GM12878 (cell line): ENCODE measurements around the gene COX6B2. TPM values are rescaled to one million over a fixed set of nuclear protein-coding genes. Genes with fewer than 3 reads are reported as not detected.

Source experiments
- ATAC-seq: fragments of 200-7000 bp; cut with Tn5 transposase; 3 replicates; pipeline ENCODE4 v1.9.1; 2020; ENCODE audit warnings: mild to moderate bottlenecking, moderate library complexity
- BruUV-seq: library from RNA; stranded (reverse); fragments of 400-500 nt; replicated peaks from 2 replicates; lab custom pipeline; 2021; lab: Mats Ljungman, UMichigan
- CTCF ChIA-PET: fragments of 300-600 bp; sonication (Branson Sonifier 250); formaldehyde crosslinking; extraction: SDS; loops from one replicate; lab custom pipeline; 2021; ENCODE audit warnings: inconsistent platforms; lab: Yijun Ruan, JAX
- POLR2A ChIA-PET: fragments of 350-600 bp; formaldehyde crosslinking; extraction: SDS; loops from one replicate; lab custom pipeline; 2021; ENCODE audit warnings: inconsistent platforms; lab: Charles Lee
- RAD21 ChIA-PET: fragments of 300-600 bp; sonication (Branson Sonifier 250); formaldehyde crosslinking; loops from one replicate; lab custom pipeline; 2023; ENCODE audit warnings: antibody characterized with exemption; ENCODE audit not compliant: unreplicated experiment; lab: Charles Lee
- SMC1A ChIA-PET: fragments of 300-600 bp; sonication (Branson Sonifier 250); formaldehyde crosslinking; loops from one replicate; lab custom pipeline; 2023; ENCODE audit not compliant: unreplicated experiment, uncharacterized antibody; lab: Charles Lee
- DNase-seq: peaks from one replicate; pipeline ENCODE4 v3.0.0-alpha.2; 2011; ENCODE audit warnings: low read depth, low spot score
- FAIRE-seq: peaks from 3 replicates; lab custom pipeline; 2011; peaks lifted over from hg19 to GRCh38; lab: Jason Lieb, UNC
- H2AFZ ChIP-seq: 2 replicates; pipeline ENCODE4 v1.6.0; 2011; ENCODE audit warnings: low read depth, low read length, control low read depth; ENCODE audit not compliant: control insufficient read depth
- H3K27ac ChIP-seq: 2 replicates; pipeline ENCODE4 v1.5.1; 2011; ENCODE audit warnings: control low read depth; ENCODE audit not compliant: control insufficient read depth, insufficient read depth
- H3K27me3 ChIP-seq, 2 experiments: replicated peaks in 1 of 2; 2 replicates each; pipeline versions ENCODE4 v1.6.0 to v1.6.1; 2011; ENCODE audit warnings: low read length in 1 of 2; ENCODE audit not compliant: control insufficient read depth in 2 of 2, insufficient read depth in 2 of 2
- H3K36me3 ChIP-seq, 2 experiments: 2 replicates each; pipeline ENCODE4 v1.5.1; 2011; ENCODE audit warnings: low read length in 1 of 2; ENCODE audit not compliant: control insufficient read depth in 2 of 2, insufficient read depth in 2 of 2
- H3K4me1 ChIP-seq: 2 replicates; pipeline ENCODE4 v1.6.1; 2011; ENCODE audit warnings: mild to moderate bottlenecking, low read length, moderate library complexity, mixed read lengths; ENCODE audit not compliant: control insufficient read depth, insufficient read depth
- H3K4me2 ChIP-seq: 2 replicates; pipeline ENCODE4 v1.6.0; 2011; ENCODE audit warnings: control low read depth; ENCODE audit not compliant: control insufficient read depth, insufficient read depth
- H3K4me3 ChIP-seq: fragments of 200-600 bp; sonication (generic); 2 replicates; pipeline ENCODE4 v1.5.1; 2016
- H3K79me2 ChIP-seq: 2 replicates; pipeline ENCODE4 v1.6.0; 2011; ENCODE audit warnings: low read length; ENCODE audit not compliant: control insufficient read depth, insufficient read depth
- H3K9ac ChIP-seq: 2 replicates; pipeline ENCODE4 v1.8.0; 2011; ENCODE audit warnings: low read length, control low read depth, mixed read lengths; ENCODE audit not compliant: control insufficient read depth, insufficient read depth
- H3K9me3 ChIP-seq: replicated peaks from 3 replicates; pipeline ENCODE4 v1.5.1; 2011; ENCODE audit warnings: mild to moderate bottlenecking, low read length; ENCODE audit not compliant: control insufficient read depth, insufficient read depth
- H4K20me1 ChIP-seq: 2 replicates; pipeline ENCODE4 v1.6.0; 2011; ENCODE audit not compliant: control insufficient read depth, insufficient read depth
- BCLAF1 ChIP-seq: fragments of 450-650 bp; IDR thresholded peaks from 2 replicates; pipeline ENCODE4 v1.6.1; 2017; ENCODE audit warnings: antibody characterized with exemption, mild to moderate bottlenecking, moderate library complexity
- BHLHE40 ChIP-seq, 2 experiments: fragments of 450-650 bp in 1 of 2; IDR thresholded peaks; 2 replicates each; pipeline ENCODE4 v1.6.1; 2011 to 2017; ENCODE audit warnings: low read depth in 2 of 2, borderline replicate concordance in 1 of 2, improper control_type of control experiment in 1 of 2, low read length in 1 of 2, mild to moderate bottlenecking in 1 of 2
- CBFB ChIP-seq: IDR thresholded peaks from 2 replicates; pipeline ENCODE4 v1.6.1; 2016; ENCODE audit warnings: antibody characterized with exemption, low read depth
- CEBPB ChIP-seq, 2 experiments: fragments of 150-350 bp in 1 of 2; IDR thresholded peaks; 2 replicates each; pipeline ENCODE4 v1.6.1; 2012 to 2014; ENCODE audit warnings: low read depth in 2 of 2, low read length in 2 of 2, borderline replicate concordance in 1 of 2, inconsistent platforms in 1 of 2
- E2F4 ChIP-seq: IDR thresholded peaks from 2 replicates; pipeline ENCODE4 v1.6.1; 2012; ENCODE audit warnings: low read depth, low read length, improper control_type of control experiment
- HDAC6 ChIP-seq: fragments of 200-600 bp; sonication (generic); IDR thresholded peaks from one replicate; pipeline ENCODE4 v1.8.0; 2017; ENCODE audit warnings: antibody characterized with exemption; ENCODE audit not compliant: unreplicated experiment
- IKZF2 ChIP-seq, 2 experiments: fragments of 450-650 bp; IDR thresholded peaks; 2 replicates each; pipeline ENCODE4 v1.6.1; 2017; ENCODE audit warnings: mild to moderate bottlenecking in 2 of 2, moderate library complexity in 2 of 2
- KDM1A ChIP-seq: fragments of 200-600 bp; sonication (generic); IDR thresholded peaks from 2 replicates; pipeline ENCODE4 v1.6.1; 2016; ENCODE audit warnings: borderline replicate concordance
- NRF1 ChIP-seq: conservative IDR thresholded peaks from 2 replicates; pipeline ENCODE4 v1.6.1; 2011; ENCODE audit warnings: mild to moderate bottlenecking, low read depth, low read length, improper control_type of control experiment
- POLR2AphosphoS5 ChIP-seq: IDR thresholded peaks from 2 replicates; pipeline ENCODE4 v1.6.1; 2011; ENCODE audit warnings: mild to moderate bottlenecking, low read length, inconsistent platforms
- RELA ChIP-seq: fragments of 450-650 bp; IDR thresholded peaks from 2 replicates; pipeline ENCODE4 v1.8.0; 2014; ENCODE audit warnings: borderline replicate concordance; ENCODE audit not compliant: partially characterized antibody
- SRF ChIP-seq, 2 experiments: IDR thresholded peaks; 2 replicates each; pipeline ENCODE4 v1.6.1; 2011; ENCODE audit warnings: low read depth in 2 of 2, low read length in 2 of 2, mild to moderate bottlenecking in 1 of 2, moderate library complexity in 1 of 2
- TBL1XR1 ChIP-seq: IDR thresholded peaks from 2 replicates; pipeline ENCODE4 v1.6.1; 2012; ENCODE audit warnings: low read depth, low read length, improper control_type of control experiment
- USF2 ChIP-seq: IDR thresholded peaks from 2 replicates; pipeline ENCODE4 v1.6.1; 2011; ENCODE audit warnings: low read depth, low read length, improper control_type of control experiment, borderline replicate concordance
- WRNIP1 ChIP-seq: IDR thresholded peaks from 2 replicates; pipeline ENCODE4 v1.6.1; 2011; ENCODE audit warnings: low read depth, low read length, improper control_type of control experiment, borderline replicate concordance
- ZNF274 ChIP-seq: IDR thresholded peaks from one replicate; pipeline ENCODE4 v1.8.0; 2011; ENCODE audit not compliant: insufficient read length, insufficient read depth
- WGBS: methylation state at CpG from one replicate; pipeline ENCODE4 v1.1.6; 2016; ENCODE audit warnings: low lambda C conversion rate; ENCODE audit not compliant: insufficient replicate concordance, insufficient coverage; ENCODE audit errors: missing lambda C conversion rate; 5-methylcytosine and 5-hydroxymethylcytosine counted together
- in situ Hi-C: fragments of 300-500 bp; cut with MboI; formaldehyde crosslinking; loops from 9 replicates; pipeline ENCODE4 v1.14.3; 2018; ENCODE audit warnings: mixed read lengths
- intact Hi-C: fragments of 100-400 bp; cut with micrococcal nuclease; formaldehyde crosslinking; loops from one replicate; pipeline ENCODE4 v1.14.2; 2022; ENCODE audit not compliant: unreplicated experiment
- polyA plus RNA-seq, 11 experiments: library from polyadenylated mRNA; depleted of rRNA in 4 of 11; unstranded in 6 of 11; stranded (reverse) in 5 of 11; fragments of >200 nt; fragmentation: Nextera tagmentation in 4 of 11; fragmentation: Illumina TruSeq in 1 of 11; extraction: Ambion mirVana in 4 of 11; extraction: Trizol in 1 of 11; gene quantifications; 1 replicate in 1 of 11; 2 replicates in 10 of 11; pipeline versions ENCODE4 v1.2.1 to v1.2.3, GENCODE V29; 2011 to 2016; ENCODE audit warnings: inconsistent platforms in 2 of 11, missing spikeins in 2 of 11, low read depth in 1 of 11
- total RNA-seq, 4 experiments: library from RNA; depleted of rRNA in 3 of 4; stranded (reverse); fragments of >200 nt in 3 of 4; fragmentation: Illumina TruSeq in 1 of 4; extraction: Trizol in 1 of 4; gene quantifications; 2 replicates each; pipeline versions ENCODE4 v1.2.1 to v1.2.3, GENCODE V29; 2013 to 2021

Gene COX6B2
- total and polyA plus RNA-seq, 10 of the 15 experiments (the other 5 are each of a cell fraction or from before 2014, with no cell fraction given): 0.05 to 0.08 (median 0.07) TPM; not detected in 6

GRCh38 chr19:55353356-55353802 is 1.1 kb downstream of the COX6B2 start (continued):
- TF ChIP-seq CBFB (no peak), KDM1A (no peak), USF2 (no peak), IKZF2 (IDR thresholded peaks at IDR 0.05) (no peak), BHLHE40 (IDR thresholded peaks at IDR 0.05; ENCODE audit: borderline replicate concordance in 1 of 2, low read depth in 2 of 2, low read length in 1 of 2) (no peak), HDAC6 (no peak)

GRCh38 chr19:55352549-55353145 is 1.9 kb downstream of the COX6B2 start:
- Histone ChIP-seq H3K4me1 (no peaks in the 10 kb centered on the region; the same call in 1 of the 2 replicates), H4K20me1 (no peaks in the 10 kb centered on the region; the same call in 1 of the 2 replicates), H3K79me2 (no peaks in the 10 kb centered on the region), H3K9ac (no peak overlapping the region), H2AFZ (no peak overlapping the region), H3K27ac (no peak overlapping the region), H3K27me3 (peaks cover 4 to 13% of the 10 kb centered on the region in 2 experiments; a peak in 3 of 4 replicates), H3K36me3 (no peaks in the 10 kb centered on the region), H3K4me3 (no peak overlapping the region), H3K9me3 (no peaks in the 10 kb centered on the region), H3K4me2 (no peak overlapping the region)
- in situ Hi-C loops: no loop called here
- no peak for DNase-seq
- POLR2A ChIA-PET: no interaction called here
- SMC1A ChIA-PET: interaction anchor here (1.1 kb wide), 1 partner anchor 13 kb away, joined by 3 read pairs; the partner anchor contains the start of gene KMT5C
- FAIRE-seq: no peak
- RAD21 ChIA-PET: no interaction called here
- no peak for ATAC-seq
- 55% methylated on average over 21 of the region's 25 CpGs for WGBS
- intact Hi-C loops: no loop called here
- CTCF ChIA-PET: no interaction called here
- no TSS peak for BruUV-seq
- no peak for TF ChIP-seq ZNF274
- TF ChIP-seq CEBPB (IDR thresholded peaks at IDR 0.05; ENCODE audit: borderline replicate concordance in 1 of 2, low read depth in 2 of 2, low read length in 2 of 2): no peak
- no peak for TF ChIP-seq NRF1
- TF ChIP-seq TBL1XR1: no peak
- TF ChIP-seq RELA: no peak
- no peak for TF ChIP-seq SRF (IDR thresholded peaks at IDR 0.05; ENCODE audit: low read depth in 2 of 2, low read length in 2 of 2)
- TF ChIP-seq E2F4: no peak
- no peak for TF ChIP-seq BCLAF1
- no peak for TF ChIP-seq WRNIP1
- no peak for TF ChIP-seq POLR2AphosphoS5
